PC-9 (cell line): ENCODE results near the gene ALPK3. TPM values are rescaled to one million over a fixed set of nuclear protein-coding genes. Genes with fewer than 3 reads are reported as not detected.

Experiments used
- BruUV-seq: library from RNA; stranded (reverse); fragments of 400-500 nt; replicated peaks from 2 replicates; lab custom pipeline; 2021; lab: Mats Ljungman, UMichigan
- CTCF ChIA-PET: fragments of 300-600 bp; sonication (Branson Sonifier 250); formaldehyde crosslinking; loops from one replicate; lab custom pipeline; 2022; ENCODE audit warnings: antibody characterized with exemption; lab: Charles Lee
- POLR2A ChIA-PET: fragments of 300-600 bp; sonication (Branson Sonifier 250); formaldehyde crosslinking; loops from one replicate; lab custom pipeline; 2022; ENCODE audit warnings: antibody characterized with exemption; ENCODE audit not compliant: unreplicated experiment; lab: Charles Lee
- DNase-seq, 2 experiments: peaks; one replicate each; pipeline versions ENCODE4 v3.0.0 to v3.0.0-alpha.2; 2015 to 2022; ENCODE audit warnings: mixed read lengths in 1 of 2
- H2AFZ ChIP-seq: fragments of 200-600 bp; sonication (generic); 2 replicates; pipeline ENCODE4 v1.8.1; 2017; ENCODE audit warnings: antibody characterized with exemption
- H3F3A ChIP-seq: fragments of 200-600 bp; sonication (generic); 2 replicates; pipeline ENCODE4 v1.8.1; 2017; ENCODE audit warnings: antibody characterized with exemption, mild to moderate bottlenecking, low read depth; ENCODE audit not compliant: insufficient read depth
- H3K27ac ChIP-seq: fragments of 200-600 bp; sonication (generic); 2 replicates; pipeline ENCODE4 v1.6.1; 2016; ENCODE audit warnings: mixed run types
- H3K27me3 ChIP-seq: fragments of 200-600 bp; sonication (generic); 2 replicates; pipeline ENCODE4 v1.6.1; 2016; ENCODE audit warnings: low read depth, mixed run types; ENCODE audit not compliant: insufficient read depth
- H3K36me3 ChIP-seq: fragments of 200-600 bp; sonication (generic); 2 replicates; pipeline ENCODE4 v1.6.1; 2016; ENCODE audit warnings: low read depth, mixed run types
- H3K4me1 ChIP-seq: fragments of 200-600 bp; sonication (generic); replicated peaks from 2 replicates; pipeline ENCODE4 v1.6.1; 2016; ENCODE audit warnings: mixed run types; ENCODE audit not compliant: insufficient read depth
- H3K4me2 ChIP-seq: fragments of 200-600 bp; sonication (generic); 2 replicates; pipeline ENCODE4 v1.6.1; 2017; ENCODE audit warnings: mixed run types
- H3K4me3 ChIP-seq: fragments of 200-600 bp; sonication (generic); 2 replicates; pipeline ENCODE4 v1.6.1; 2016; ENCODE audit warnings: mixed run types
- H3K79me2 ChIP-seq: fragments of 200-600 bp; sonication (generic); 2 replicates; pipeline ENCODE4 v1.6.1; 2017; ENCODE audit warnings: low read depth, mixed run types
- H3K9me2 ChIP-seq: fragments of 200-600 bp; sonication (generic); 2 replicates; pipeline ENCODE4 v1.8.1; 2017; ENCODE audit warnings: mild to moderate bottlenecking; ENCODE audit not compliant: insufficient read depth
- H3K9me3 ChIP-seq: fragments of 200-600 bp; sonication (generic); 2 replicates; pipeline ENCODE4 v1.8.1; 2016; ENCODE audit warnings: low read depth; ENCODE audit not compliant: insufficient read depth
- H4K20me1 ChIP-seq: fragments of 200-600 bp; sonication (generic); 2 replicates; pipeline ENCODE4 v1.8.1; 2017; ENCODE audit not compliant: insufficient read depth
- EZH2 ChIP-seq: fragments of 200-600 bp; sonication (generic); IDR thresholded peaks from 2 replicates; pipeline ENCODE4 v1.8.0; 2017; ENCODE audit warnings: antibody characterized with exemption, low read depth
- intact Hi-C: fragments of 100-400 bp; cut with micrococcal nuclease; formaldehyde crosslinking; loops from one replicate; pipeline ENCODE4 v1.10.0; 2022; ENCODE audit not compliant: unreplicated experiment
- total RNA-seq: library from RNA; stranded (reverse); gene quantifications from 2 replicates; pipeline ENCODE4 v1.2.3, GENCODE V29; 2021
- TF ChIP-seq, protein P1 (sequence below): fragments of 200-600 bp; sonication (generic); conservative IDR thresholded peaks from 2 replicates; pipeline ENCODE4 v1.6.1; 2017; ENCODE audit warnings: mixed run types, antibody characterized with exemption, mild to moderate bottlenecking, moderate library complexity

ALPK3 gene
- total RNA-seq, 1 experiment from 2014 or later, result 8.1 TPM

DNA sequence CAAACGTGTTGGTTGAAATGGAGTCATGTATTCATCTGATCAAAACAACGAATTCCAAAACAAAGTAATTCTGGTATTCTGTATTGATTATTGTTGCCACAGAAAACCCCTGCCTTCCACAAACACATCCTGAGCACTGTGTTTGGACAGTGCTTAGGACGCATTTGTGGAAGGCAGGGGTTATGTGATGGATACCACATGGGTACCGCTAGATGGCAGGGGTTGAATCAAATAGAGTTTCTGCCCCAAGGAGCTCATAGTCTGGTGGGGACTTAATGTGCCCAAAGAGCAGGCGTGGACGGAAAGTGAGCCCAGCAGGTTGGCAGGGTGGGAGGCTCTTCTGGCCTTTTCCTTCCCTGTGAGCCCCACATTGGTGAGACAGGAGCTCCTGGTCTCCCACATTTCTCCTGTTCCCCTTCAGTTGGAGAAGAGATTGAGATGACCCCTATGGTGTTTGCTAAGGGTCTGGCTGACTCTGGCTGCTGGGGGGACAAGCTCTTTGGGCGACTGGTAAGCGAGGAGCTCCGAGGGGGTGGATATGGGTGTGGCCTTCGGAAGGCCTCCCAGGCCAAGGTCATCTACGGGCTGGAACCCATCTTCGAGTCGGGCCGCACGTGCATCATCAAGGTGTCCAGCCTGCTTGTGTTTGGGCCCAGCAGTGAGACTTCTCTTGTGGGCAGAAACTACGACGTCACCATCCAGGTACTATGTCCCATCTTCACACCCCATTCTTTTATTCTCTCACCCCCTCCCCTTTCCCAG, 45.2 kb downstream of the ALPK3 start:
- H3F3A ChIP-seq, result peaks cover 15% of the 10 kb centered on the region
- no peaks in the 10 kb centered on the region for H3K27me3 ChIP-seq
- POLR2A ChIA-PET, result no interaction called here
- no peaks in the 10 kb centered on the region for H3K36me3 ChIP-seq
- DNase-seq, result no peak
- H3K4me2 ChIP-seq, result no peak overlapping the region
- H4K20me1 ChIP-seq, result no peaks in the 10 kb centered on the region
- BruUV-seq, result no TSS peak
- H3K4me3 ChIP-seq, result no peak overlapping the region
- peaks cover 40% of the 10 kb centered on the region for H3K4me1 ChIP-seq
- 0 out of 2 replicates have a peak, but pooled peaks cover 7% of the 10 kb centered on the region for H3K79me2 ChIP-seq
- H3K27ac ChIP-seq, result no peak overlapping the region
- H2AFZ ChIP-seq, result no peak overlapping the region
- CTCF ChIA-PET, result interaction anchor here (0.7 kb wide), 1 partner anchor 65 kb away, joined by 8 read pairs; no protein-coding TSS in a partner anchor
- no peaks in the 10 kb centered on the region for H3K9me2 ChIP-seq
- TF ChIP-seq EZH2, result no peak
- TF ChIP-seq, protein P1, sequence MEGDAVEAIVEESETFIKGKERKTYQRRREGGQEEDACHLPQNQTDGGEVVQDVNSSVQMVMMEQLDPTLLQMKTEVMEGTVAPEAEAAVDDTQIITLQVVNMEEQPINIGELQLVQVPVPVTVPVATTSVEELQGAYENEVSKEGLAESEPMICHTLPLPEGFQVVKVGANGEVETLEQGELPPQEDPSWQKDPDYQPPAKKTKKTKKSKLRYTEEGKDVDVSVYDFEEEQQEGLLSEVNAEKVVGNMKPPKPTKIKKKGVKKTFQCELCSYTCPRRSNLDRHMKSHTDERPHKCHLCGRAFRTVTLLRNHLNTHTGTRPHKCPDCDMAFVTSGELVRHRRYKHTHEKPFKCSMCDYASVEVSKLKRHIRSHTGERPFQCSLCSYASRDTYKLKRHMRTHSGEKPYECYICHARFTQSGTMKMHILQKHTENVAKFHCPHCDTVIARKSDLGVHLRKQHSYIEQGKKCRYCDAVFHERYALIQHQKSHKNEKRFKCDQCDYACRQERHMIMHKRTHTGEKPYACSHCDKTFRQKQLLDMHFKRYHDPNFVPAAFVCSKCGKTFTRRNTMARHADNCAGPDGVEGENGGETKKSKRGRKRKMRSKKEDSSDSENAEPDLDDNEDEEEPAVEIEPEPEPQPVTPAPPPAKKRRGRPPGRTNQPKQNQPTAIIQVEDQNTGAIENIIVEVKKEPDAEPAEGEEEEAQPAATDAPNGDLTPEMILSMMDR, result no peak
- H3K9me3 ChIP-seq, result no peaks in the 10 kb centered on the region
- intact Hi-C loops, result no loop called here

DNA sequence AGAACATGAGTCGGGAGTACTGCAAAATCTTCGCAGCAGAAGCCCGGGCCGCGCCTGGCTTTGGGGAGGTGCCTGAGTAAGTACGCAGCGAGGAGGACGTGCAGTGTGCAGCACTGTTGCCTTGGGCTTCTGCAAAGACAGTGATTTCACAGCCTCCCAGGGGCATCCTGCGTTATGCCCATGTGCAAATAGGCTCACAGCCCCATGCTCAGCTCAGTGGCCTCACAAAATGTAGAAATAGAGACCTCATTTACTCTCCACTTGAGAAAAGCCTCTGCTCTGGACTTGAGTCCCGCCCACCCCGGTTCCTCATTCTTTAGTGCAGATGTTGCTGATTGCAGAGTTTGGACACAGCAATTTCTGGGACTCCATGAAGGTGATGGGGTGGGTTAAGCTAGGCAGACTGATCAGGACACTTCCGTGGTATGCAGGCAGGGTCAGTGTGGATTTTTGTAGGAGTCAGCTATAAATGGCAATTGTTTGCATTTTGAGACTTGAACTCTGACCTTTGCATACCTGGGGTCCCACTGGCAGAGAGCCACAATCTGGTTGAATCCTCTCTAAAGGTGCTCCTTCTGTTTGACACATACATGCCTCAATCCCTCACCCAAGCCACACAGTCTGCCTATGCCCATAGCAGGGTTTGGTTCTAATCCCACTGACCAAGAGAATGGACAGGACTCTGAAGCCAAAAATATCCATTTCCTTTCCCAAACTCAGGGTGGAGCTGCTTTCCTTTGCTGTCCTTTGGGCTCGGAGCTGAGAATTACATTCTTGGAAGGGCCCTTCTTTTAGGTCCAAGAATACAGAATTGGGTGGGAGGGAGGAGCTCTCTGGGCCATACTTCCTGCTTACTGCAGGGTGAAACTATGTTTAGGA, 46.6 kb downstream of the ALPK3 start:
- Histone ChIP-seq H3K9me3 (no peaks in the 10 kb centered on the region), H3K4me1 (peaks cover 26% of the 10 kb centered on the region), H3K9me2 (no peaks in the 10 kb centered on the region), H2AFZ (no peak overlapping the region), H3K27ac (no peak overlapping the region), H4K20me1 (no peaks in the 10 kb centered on the region), H3K79me2 (0 out of 2 replicates have a peak, but pooled peaks cover 7% of the 10 kb centered on the region), H3K27me3 (no peaks in the 10 kb centered on the region), H3F3A (peaks cover 10% of the 10 kb centered on the region), H3K4me3 (no peak overlapping the region), H3K36me3 (no peaks in the 10 kb centered on the region), H3K4me2 (no peak overlapping the region)
- no peak for DNase-seq
- intact Hi-C loops, result no loop called here
- ChIA-PET POLR2A (interaction anchor here (0.7 kb wide), 1 partner anchor 41 kb away, joined by 4 read pairs; no protein-coding TSS in a partner anchor), CTCF (no interaction called here)
- no TSS peak for BruUV-seq
- TF ChIP-seq, protein P1, result no peak
- TF ChIP-seq EZH2, result no peak

DNA sequence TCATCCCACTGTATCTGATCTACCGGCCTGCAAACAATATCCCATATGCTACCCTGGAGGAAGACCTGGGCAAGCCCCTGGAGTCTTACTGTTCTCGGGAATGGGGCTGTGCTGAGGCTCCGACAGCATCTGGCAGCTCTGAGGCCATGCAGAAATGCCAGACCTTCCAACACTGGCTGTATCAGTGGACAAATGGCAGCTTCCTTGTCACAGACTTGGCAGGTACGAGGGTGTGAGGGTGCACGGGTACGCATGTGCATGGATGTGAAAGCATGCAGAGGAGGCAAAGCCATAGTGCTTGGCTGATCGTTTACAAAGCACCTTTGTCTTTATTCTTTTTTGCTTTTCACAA, 47.3 kb downstream of the ALPK3 start:
- no peak for DNase-seq
- H3K4me3 ChIP-seq, result no peak overlapping the region
- H3K9me3 ChIP-seq, result no peaks in the 10 kb centered on the region
- 0 out of 2 replicates have a peak, but pooled peaks cover 7% of the 10 kb centered on the region for H3K79me2 ChIP-seq
- no peaks in the 10 kb centered on the region for H3K36me3 ChIP-seq
- POLR2A ChIA-PET, result interaction anchor here (0.7 kb wide), 1 partner anchor 41 kb away, joined by 4 read pairs; no protein-coding TSS in a partner anchor
- H3F3A ChIP-seq, result peaks cover 9% of the 10 kb centered on the region
- no peaks in the 10 kb centered on the region for H4K20me1 ChIP-seq
- H3K4me2 ChIP-seq, result no peak overlapping the region
- no peaks in the 10 kb centered on the region for H3K9me2 ChIP-seq
- BruUV-seq, result no TSS peak
- CTCF ChIA-PET, result interaction anchor here (0.5 kb wide), 1 partner anchor 44 kb away, joined by 3 read pairs; no protein-coding TSS in a partner anchor
- no peak overlapping the region for H3K27ac ChIP-seq
- peaks cover 22% of the 10 kb centered on the region for H3K4me1 ChIP-seq
- H2AFZ ChIP-seq, result no peak overlapping the region
- TF ChIP-seq, protein P1, result no peak
- no peak for TF ChIP-seq EZH2
- intact Hi-C loops, result no loop called here
- no peaks in the 10 kb centered on the region for H3K27me3 ChIP-seq
